H9 (cell line): ENCODE data around the gene ERRFI1. TPM values are rescaled to one million over a fixed set of nuclear protein-coding genes. Genes with fewer than 3 reads are reported as not detected.

Experiments
- DNase-seq: peaks from one replicate; pipeline ENCODE4 v3.0.0-alpha.2; 2017
- H2AFZ ChIP-seq: one replicate; pipeline ENCODE4 v1.6.1; 2013; ENCODE audit warnings: mild to moderate bottlenecking, low read length, control low read depth, moderate library complexity
- H2AK5ac ChIP-seq: 2 replicates; pipeline ENCODE4 v1.6.1; 2013; ENCODE audit warnings: low read length, control low read depth, mixed read lengths; ENCODE audit not compliant: insufficient read length
- H2BK120ac ChIP-seq: one replicate; pipeline ENCODE4 v1.6.1; 2013; ENCODE audit warnings: low read depth, mild to moderate bottlenecking, low read length, control low read depth, inconsistent platforms; ENCODE audit not compliant: poor library complexity, severe bottlenecking
- H2BK12ac ChIP-seq: 2 replicates; pipeline ENCODE4 v1.6.1; 2013; ENCODE audit warnings: low read length, control low read depth, mixed read lengths, low read depth; ENCODE audit not compliant: insufficient read length
- H2BK15ac ChIP-seq: 2 replicates; pipeline ENCODE4 v1.6.1; 2013; ENCODE audit warnings: low read depth, low read length, control low read depth
- H2BK20ac ChIP-seq: one replicate; pipeline ENCODE4 v1.6.1; 2013; ENCODE audit warnings: low read depth, mild to moderate bottlenecking, low read length, control low read depth, inconsistent platforms; ENCODE audit not compliant: poor library complexity, severe bottlenecking
- H2BK5ac ChIP-seq: 2 replicates; pipeline ENCODE4 v1.6.1; 2013; ENCODE audit warnings: low read length, control low read depth, mixed read lengths; ENCODE audit not compliant: insufficient read length
- H3K14ac ChIP-seq: 2 replicates; pipeline ENCODE4 v1.6.1; 2013; ENCODE audit warnings: low read length, control low read depth; ENCODE audit not compliant: insufficient read depth
- H3K18ac ChIP-seq: 2 replicates; pipeline ENCODE4 v1.6.1; 2013; ENCODE audit warnings: low read depth, mild to moderate bottlenecking, mixed read lengths, low read length, control low read depth; ENCODE audit not compliant: insufficient read length
- H3K23ac ChIP-seq: 2 replicates; pipeline ENCODE4 v1.6.1; 2013; ENCODE audit warnings: low read length, control low read depth, mixed read lengths, low read depth; ENCODE audit not compliant: insufficient read length
- H3K23me2 ChIP-seq: 2 replicates; pipeline ENCODE4 v1.6.1; 2013; ENCODE audit warnings: low read depth, mild to moderate bottlenecking, mixed read lengths, low read length, control low read depth; ENCODE audit not compliant: insufficient read length, poor library complexity, severe bottlenecking
- H3K27ac ChIP-seq: 2 replicates; pipeline ENCODE4 v1.5.1; 2013; ENCODE audit warnings: low read length, control low read depth, mixed read lengths, low read depth; ENCODE audit not compliant: insufficient read length
- H3K27me3 ChIP-seq: 2 replicates; pipeline ENCODE4 v1.6.1; 2013; ENCODE audit warnings: low read length, control low read depth, inconsistent platforms; ENCODE audit not compliant: insufficient read depth
- H3K4ac ChIP-seq: 2 replicates; pipeline ENCODE4 v1.6.1; 2013; ENCODE audit warnings: low read depth, mild to moderate bottlenecking, control low read depth, inconsistent platforms, low read length, moderate library complexity
- H3K4me1 ChIP-seq: 2 replicates; pipeline ENCODE4 v1.6.1; 2013; ENCODE audit warnings: low read length, control low read depth, inconsistent platforms; ENCODE audit not compliant: insufficient read depth
- H3K4me2 ChIP-seq: 2 replicates; pipeline ENCODE4 v1.6.1; 2013; ENCODE audit warnings: low read length, control low read depth, mixed read lengths; ENCODE audit not compliant: insufficient read length, insufficient read depth
- H3K56ac ChIP-seq: 2 replicates; pipeline ENCODE4 v1.6.1; 2013; ENCODE audit warnings: low read depth, mild to moderate bottlenecking, mixed read lengths, low read length, control low read depth; ENCODE audit not compliant: insufficient read length
- H3K79me1 ChIP-seq: 2 replicates; pipeline ENCODE4 v1.6.1; 2013; ENCODE audit warnings: low read depth, mild to moderate bottlenecking, moderate library complexity, low read length, control low read depth, inconsistent platforms; ENCODE audit not compliant: insufficient read depth, poor library complexity, severe bottlenecking
- H3K79me2 ChIP-seq: 2 replicates; pipeline ENCODE4 v1.6.1; 2013; ENCODE audit warnings: low read length, control low read depth, inconsistent platforms; ENCODE audit not compliant: insufficient read depth
- H3K9ac ChIP-seq: 2 replicates; pipeline ENCODE4 v1.6.1; 2013; ENCODE audit warnings: low read length, control low read depth, mixed read lengths; ENCODE audit not compliant: insufficient read length; ENCODE audit errors: extremely low read depth
- H3K9me3 ChIP-seq: one replicate; pipeline ENCODE4 v1.6.1; 2013; ENCODE audit warnings: low read depth, low read length, inconsistent platforms; ENCODE audit not compliant: control insufficient read depth
- H3T11ph ChIP-seq: one replicate; pipeline ENCODE4 v1.6.1; 2013; ENCODE audit warnings: mild to moderate bottlenecking, low read length, control low read depth, inconsistent platforms
- H4K20me1 ChIP-seq: one replicate; pipeline ENCODE4 v1.6.1; 2013; ENCODE audit not compliant: control insufficient read depth, insufficient read length, insufficient read depth
- H4K5ac ChIP-seq: 2 replicates; pipeline ENCODE4 v1.6.1; 2013; ENCODE audit warnings: low read depth, mild to moderate bottlenecking, mixed read lengths, low read length, control low read depth; ENCODE audit not compliant: insufficient read length
- H4K8ac ChIP-seq: replicated peaks from 2 replicates; pipeline ENCODE4 v1.6.1; 2013; ENCODE audit warnings: low read length, control low read depth, mixed read lengths, low read depth; ENCODE audit not compliant: insufficient read length
- H4K91ac ChIP-seq: 2 replicates; pipeline ENCODE4 v1.6.1; 2013; ENCODE audit warnings: low read depth, mild to moderate bottlenecking, moderate library complexity, mixed read lengths, low read length, control low read depth; ENCODE audit not compliant: insufficient read length
- H3K27ac Mint-ChIP-seq, 3 experiments: 2 replicates in 2 of 3; 3 replicates in 1 of 3; pipeline ENCODE4 v1.8.0; 2020 to 2021; ENCODE audit warnings: mixed read lengths in 3 of 3, mild to moderate bottlenecking in 1 of 3, moderate library complexity in 1 of 3
- H3K27me3 Mint-ChIP-seq: 2 replicates; pipeline ENCODE4 v1.8.0; 2021; ENCODE audit warnings: low read depth, mild to moderate bottlenecking, moderate library complexity, mixed read lengths
- H3K36me3 Mint-ChIP-seq, 3 experiments: 2 replicates in 2 of 3; 3 replicates in 1 of 3; pipeline ENCODE4 v1.8.0; 2020 to 2021; ENCODE audit warnings: low read depth in 3 of 3, mixed read lengths in 3 of 3; ENCODE audit not compliant: insufficient read depth in 1 of 3
- H3K4me1 Mint-ChIP-seq, 2 experiments: 2 replicates each; pipeline ENCODE4 v1.8.0; 2020; ENCODE audit warnings: mixed read lengths in 2 of 2
- H3K4me3 Mint-ChIP-seq, 2 experiments: 2 replicates in 1 of 2; 3 replicates in 1 of 2; pipeline ENCODE4 v1.8.0; 2020 to 2021; ENCODE audit warnings: mild to moderate bottlenecking in 2 of 2, mixed read lengths in 2 of 2, moderate library complexity in 1 of 2
- H3K9me3 Mint-ChIP-seq, 2 experiments: 2 replicates in 1 of 2; 3 replicates in 1 of 2; pipeline ENCODE4 v1.8.0; 2020; ENCODE audit warnings: mild to moderate bottlenecking in 2 of 2, mixed read lengths in 2 of 2, moderate library complexity in 1 of 2
- WGBS: extraction: QIAGEN DNeasy Blood & Tissue Kit; methylation state at CpG from one replicate; pipeline ENCODE4 v1.1.7; 2013; ENCODE audit warnings: missing lambda C conversion rate, low lambda C conversion rate, mixed read lengths; ENCODE audit not compliant: insufficient read length; ENCODE audit errors: extremely low coverage; 5-methylcytosine and 5-hydroxymethylcytosine counted together
- total RNA-seq: library from RNA; stranded (reverse); gene quantifications from 2 replicates; pipeline ENCODE4 v1.2.1, GENCODE V29; 2021
- TF ChIP-seq, protein P1 (sequence below): fragments of 200-600 bp; sonication (generic); conservative IDR thresholded peaks from 3 replicates; pipeline ENCODE4 v1.8.0; 2021; ENCODE audit warnings: antibody characterized with exemption, mild to moderate bottlenecking

The ERRFI1 gene
- total RNA-seq, 1 experiment from 2014 or later = 20.8 TPM

DNA sequence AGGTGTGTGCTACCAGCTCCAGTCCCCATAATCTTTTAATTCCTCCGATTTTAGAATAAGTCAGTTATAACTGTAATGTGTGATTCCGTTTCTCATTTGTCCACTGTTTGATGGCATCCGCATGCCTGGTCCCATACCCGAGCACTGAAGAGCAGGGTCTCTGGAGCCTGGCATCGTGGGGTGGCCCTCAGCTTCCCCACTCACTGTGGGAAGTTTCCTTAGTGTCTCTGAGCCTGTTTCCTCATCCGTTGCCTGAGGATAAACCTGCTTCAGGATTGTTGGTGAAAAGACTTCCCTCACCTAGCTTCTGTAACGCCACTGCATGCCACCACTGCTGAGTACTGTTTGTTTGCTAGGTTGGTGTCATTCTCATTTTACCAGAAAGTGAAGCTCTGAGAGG lies 45.1 kb downstream of the ERRFI1 start:
- Mint-ChIP-seq H3K36me3 (peaks cover 61 to 87% (median 75%) of the 10 kb centered on the region in 3 experiments), H3K9me3 (no peaks in the 10 kb centered on the region), H3K27ac (peak overlapping the region in 1 of 3 experiments; percentile 68; a peak in 1 of 7 replicates), H3K27me3 (no peaks in the 10 kb centered on the region), H3K4me1 (peaks cover 7 to 9% of the 10 kb centered on the region in 2 experiments; a peak in 3 of 4 replicates), H3K4me3 (no peak overlapping the region; a peak in 1 of 5 replicates)
- no peak overlapping the region for H2BK5ac ChIP-seq
- H3K27me3 ChIP-seq = no peaks in the 10 kb centered on the region
- TF ChIP-seq, protein P1, sequence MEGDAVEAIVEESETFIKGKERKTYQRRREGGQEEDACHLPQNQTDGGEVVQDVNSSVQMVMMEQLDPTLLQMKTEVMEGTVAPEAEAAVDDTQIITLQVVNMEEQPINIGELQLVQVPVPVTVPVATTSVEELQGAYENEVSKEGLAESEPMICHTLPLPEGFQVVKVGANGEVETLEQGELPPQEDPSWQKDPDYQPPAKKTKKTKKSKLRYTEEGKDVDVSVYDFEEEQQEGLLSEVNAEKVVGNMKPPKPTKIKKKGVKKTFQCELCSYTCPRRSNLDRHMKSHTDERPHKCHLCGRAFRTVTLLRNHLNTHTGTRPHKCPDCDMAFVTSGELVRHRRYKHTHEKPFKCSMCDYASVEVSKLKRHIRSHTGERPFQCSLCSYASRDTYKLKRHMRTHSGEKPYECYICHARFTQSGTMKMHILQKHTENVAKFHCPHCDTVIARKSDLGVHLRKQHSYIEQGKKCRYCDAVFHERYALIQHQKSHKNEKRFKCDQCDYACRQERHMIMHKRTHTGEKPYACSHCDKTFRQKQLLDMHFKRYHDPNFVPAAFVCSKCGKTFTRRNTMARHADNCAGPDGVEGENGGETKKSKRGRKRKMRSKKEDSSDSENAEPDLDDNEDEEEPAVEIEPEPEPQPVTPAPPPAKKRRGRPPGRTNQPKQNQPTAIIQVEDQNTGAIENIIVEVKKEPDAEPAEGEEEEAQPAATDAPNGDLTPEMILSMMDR = no peak
- no peak overlapping the region for H3T11ph ChIP-seq
- H2BK120ac ChIP-seq = no peak overlapping the region
- no peaks in the 10 kb centered on the region for H3K4me1 ChIP-seq
- no peak overlapping the region for H3K14ac ChIP-seq
- no peak overlapping the region for H3K56ac ChIP-seq
- H3K27ac ChIP-seq = no peak overlapping the region
- H3K9ac ChIP-seq = no peak overlapping the region
- WGBS = no CpG with 5 or more reads among the region's 7 CpGs
- no peak overlapping the region for H4K8ac ChIP-seq
- no peak overlapping the region for H2BK15ac ChIP-seq
- H3K4me2 ChIP-seq = no peak overlapping the region
- H3K4ac ChIP-seq = no peak overlapping the region
- H2AK5ac ChIP-seq = no peak overlapping the region
- no peak overlapping the region for H2BK20ac ChIP-seq
- peaks cover 1% of the 10 kb centered on the region for H3K79me1 ChIP-seq
- H2BK12ac ChIP-seq = no peak overlapping the region
- H3K79me2 ChIP-seq = no peaks in the 10 kb centered on the region
- no peak overlapping the region for H3K23ac ChIP-seq
- H2AFZ ChIP-seq = no peak overlapping the region
- H3K23me2 ChIP-seq = no peaks in the 10 kb centered on the region
- no peak overlapping the region for H3K18ac ChIP-seq
- H4K91ac ChIP-seq = no peak overlapping the region
- no peaks in the 10 kb centered on the region for H3K9me3 ChIP-seq
- H4K20me1 ChIP-seq = no peaks in the 10 kb centered on the region
- no peak overlapping the region for H4K5ac ChIP-seq
- DNase-seq = no peak
